KMS-11 (cell line): ENCODE measurements around the gene KRT74.

ENCODE experiments used
- H2AFZ ChIP-seq: fragments of 200-600 bp; sonication (generic); 2 replicates; pipeline ENCODE4 v1.6.1; 2016; ENCODE audit warnings: antibody characterized with exemption, mixed run types, low read depth
- H3K27ac ChIP-seq: fragments of 200-600 bp; sonication (generic); 2 replicates; pipeline ENCODE4 v1.6.1; 2016; ENCODE audit warnings: mild to moderate bottlenecking, mixed run types
- H3K27me3 ChIP-seq: fragments of 200-600 bp; sonication (generic); 2 replicates; pipeline ENCODE4 v1.6.1; 2017; ENCODE audit warnings: mild to moderate bottlenecking, low read depth, mixed run types, moderate library complexity; ENCODE audit not compliant: insufficient read depth
- H3K36me3 ChIP-seq: fragments of 200-600 bp; sonication (generic); 2 replicates; pipeline ENCODE4 v1.6.1; 2017; ENCODE audit warnings: mild to moderate bottlenecking, mixed run types; ENCODE audit not compliant: insufficient read depth
- H3K4me1 ChIP-seq: fragments of 200-600 bp; sonication (generic); 2 replicates; pipeline ENCODE4 v1.6.1; 2016; ENCODE audit warnings: mild to moderate bottlenecking, low read depth, mixed run types; ENCODE audit not compliant: poor library complexity, severe bottlenecking
- H3K4me2 ChIP-seq: fragments of 200-600 bp; sonication (generic); 2 replicates; pipeline ENCODE4 v1.7.0; 2016; ENCODE audit warnings: mild to moderate bottlenecking, mixed run types
- H3K4me3 ChIP-seq: fragments of 200-600 bp; sonication (generic); IDR thresholded peaks from 2 replicates; pipeline ENCODE4 v1.6.1; 2017; ENCODE audit warnings: low read depth, low read length, mixed read lengths; ENCODE audit not compliant: insufficient read depth
- H3K79me2 ChIP-seq: fragments of 200-600 bp; sonication (generic); 2 replicates; pipeline ENCODE4 v1.6.1; 2016; ENCODE audit warnings: low read depth, mixed run types; ENCODE audit not compliant: insufficient read depth
- H3K9ac ChIP-seq: fragments of 200-600 bp; sonication (generic); 2 replicates; pipeline ENCODE4 v1.6.1; 2016; ENCODE audit warnings: mild to moderate bottlenecking, mixed run types
- H4K20me1 ChIP-seq: fragments of 200-600 bp; sonication (generic); 2 replicates; pipeline ENCODE4 v1.6.1; 2016; ENCODE audit warnings: mild to moderate bottlenecking, mixed run types; ENCODE audit not compliant: insufficient read depth
- TF ChIP-seq, protein P1 (sequence below): fragments of 200-600 bp; sonication (generic); conservative IDR thresholded peaks from 2 replicates; pipeline ENCODE4 v1.6.1; 2017; ENCODE audit warnings: low read depth, mild to moderate bottlenecking, antibody characterized with exemption, low read length, moderate library complexity, mixed read lengths

Gene KRT74

DNA sequence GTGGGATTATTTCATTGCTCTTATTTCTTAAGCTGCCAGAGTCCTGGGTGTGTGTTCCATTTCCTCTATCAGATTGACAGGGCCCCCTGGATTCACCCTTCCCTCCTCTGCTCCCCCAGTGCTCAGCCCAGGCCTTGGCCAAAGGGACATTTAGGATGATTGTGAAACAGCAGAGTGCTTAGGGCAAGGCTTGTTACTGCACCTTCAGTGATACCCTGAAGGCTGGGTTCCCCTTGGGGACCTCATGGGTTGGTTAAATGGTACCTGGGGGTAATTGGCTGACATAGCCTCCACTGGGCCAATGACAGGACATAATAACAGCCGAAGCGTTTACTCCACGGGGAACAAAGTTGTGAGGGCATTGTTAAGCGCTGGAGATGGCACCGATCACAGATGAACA, 28.9 kb upstream of the KRT74 start:
- TF ChIP-seq, protein P1, sequence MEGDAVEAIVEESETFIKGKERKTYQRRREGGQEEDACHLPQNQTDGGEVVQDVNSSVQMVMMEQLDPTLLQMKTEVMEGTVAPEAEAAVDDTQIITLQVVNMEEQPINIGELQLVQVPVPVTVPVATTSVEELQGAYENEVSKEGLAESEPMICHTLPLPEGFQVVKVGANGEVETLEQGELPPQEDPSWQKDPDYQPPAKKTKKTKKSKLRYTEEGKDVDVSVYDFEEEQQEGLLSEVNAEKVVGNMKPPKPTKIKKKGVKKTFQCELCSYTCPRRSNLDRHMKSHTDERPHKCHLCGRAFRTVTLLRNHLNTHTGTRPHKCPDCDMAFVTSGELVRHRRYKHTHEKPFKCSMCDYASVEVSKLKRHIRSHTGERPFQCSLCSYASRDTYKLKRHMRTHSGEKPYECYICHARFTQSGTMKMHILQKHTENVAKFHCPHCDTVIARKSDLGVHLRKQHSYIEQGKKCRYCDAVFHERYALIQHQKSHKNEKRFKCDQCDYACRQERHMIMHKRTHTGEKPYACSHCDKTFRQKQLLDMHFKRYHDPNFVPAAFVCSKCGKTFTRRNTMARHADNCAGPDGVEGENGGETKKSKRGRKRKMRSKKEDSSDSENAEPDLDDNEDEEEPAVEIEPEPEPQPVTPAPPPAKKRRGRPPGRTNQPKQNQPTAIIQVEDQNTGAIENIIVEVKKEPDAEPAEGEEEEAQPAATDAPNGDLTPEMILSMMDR, result no peak
- Histone ChIP-seq H3K9ac (no peak overlapping the region), H4K20me1 (no peaks in the 10 kb centered on the region), H3K27me3 (peaks cover 9% of the 10 kb centered on the region; the same call in 1 of the 2 replicates), H3K79me2 (no peaks in the 10 kb centered on the region), H3K4me1 (no peaks in the 10 kb centered on the region), H3K36me3 (no peaks in the 10 kb centered on the region), H3K27ac (no peak overlapping the region), H3K4me2 (no peak overlapping the region), H3K4me3 (no peak overlapping the region), H2AFZ (no peak overlapping the region)

DNA sequence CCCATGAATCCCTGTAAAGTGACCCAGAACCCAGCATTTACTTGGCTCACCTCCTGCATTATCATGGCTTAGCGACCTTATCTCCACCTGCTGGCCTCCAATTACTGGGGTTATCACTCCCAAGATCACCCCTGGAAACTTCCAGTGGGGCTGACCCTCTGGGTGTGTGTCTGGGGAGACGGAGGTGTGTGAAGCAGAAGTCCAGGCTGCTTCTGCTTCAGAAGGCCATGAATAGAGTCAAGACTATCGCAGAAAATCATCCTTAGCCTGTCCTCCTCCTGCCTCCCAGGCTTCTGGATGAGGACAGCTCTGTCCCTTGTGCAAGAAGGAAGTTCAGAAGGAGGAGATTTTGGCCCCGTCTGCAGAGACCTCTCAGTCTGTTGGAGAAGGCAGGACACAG, 28.0 kb upstream of the KRT74 start:
- Histone ChIP-seq H3K79me2 (no peaks in the 10 kb centered on the region), H3K36me3 (no peaks in the 10 kb centered on the region), H3K9ac (no peak overlapping the region), H3K4me3 (no peak overlapping the region), H3K4me2 (no peak overlapping the region), H3K27ac (no peak overlapping the region), H2AFZ (no peak overlapping the region), H3K27me3 (peaks cover 9% of the 10 kb centered on the region; the same call in 1 of the 2 replicates), H4K20me1 (no peaks in the 10 kb centered on the region), H3K4me1 (no peaks in the 10 kb centered on the region)
- TF ChIP-seq, protein P1, result no peak

DNA sequence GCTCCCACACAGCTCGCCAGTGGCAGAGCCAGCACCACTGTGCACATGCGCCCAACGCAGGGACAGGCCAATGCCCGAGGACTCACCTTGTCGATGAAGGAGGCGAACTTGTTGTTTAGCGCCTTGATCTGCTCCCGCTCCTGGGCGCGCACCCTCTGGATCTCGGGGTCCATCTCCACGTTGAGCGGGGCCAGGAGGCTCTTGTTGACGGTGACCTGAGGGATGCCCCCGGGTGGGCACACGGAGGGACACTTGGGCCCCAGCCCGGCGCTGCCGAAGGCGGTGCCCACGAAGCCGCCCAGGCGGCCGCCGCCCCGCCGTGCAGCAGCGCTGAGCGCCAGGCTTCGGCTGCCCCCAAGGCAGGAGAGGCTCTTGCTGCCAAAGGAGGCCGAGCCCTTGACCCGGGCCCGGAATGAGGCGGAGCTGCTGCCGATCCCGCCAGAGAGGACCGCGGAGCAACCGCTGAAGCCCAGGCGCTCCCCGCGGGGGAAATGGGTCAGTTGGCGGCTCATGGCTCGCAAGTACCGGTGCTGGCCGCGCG, 27.4 kb upstream of the KRT74 start, which contains the start of gene KRT72:
Gene KRT72 (minus strand): TSS at position 523 of the 541 bp plus-strand sequence. CDS start 11 bp downstream, at position 512.
- Histone ChIP-seq H3K4me3 (no peak within 1 kb of the TSS), H3K4me2 (no peak within 1 kb of the TSS), H3K79me2 (no peaks in the 10 kb centered on the region), H2AFZ (no peak within 1 kb of the TSS), H3K27me3 (peaks cover 9% of the 10 kb centered on the region; the same call in 1 of the 2 replicates), H3K9ac (no peak within 1 kb of the TSS), H4K20me1 (no peaks in the 10 kb centered on the region), H3K36me3 (no peaks in the 10 kb centered on the region), H3K27ac (no peak within 1 kb of the TSS), H3K4me1 (no peaks in the 10 kb centered on the region)
- TF ChIP-seq, protein P1, result no peak

DNA sequence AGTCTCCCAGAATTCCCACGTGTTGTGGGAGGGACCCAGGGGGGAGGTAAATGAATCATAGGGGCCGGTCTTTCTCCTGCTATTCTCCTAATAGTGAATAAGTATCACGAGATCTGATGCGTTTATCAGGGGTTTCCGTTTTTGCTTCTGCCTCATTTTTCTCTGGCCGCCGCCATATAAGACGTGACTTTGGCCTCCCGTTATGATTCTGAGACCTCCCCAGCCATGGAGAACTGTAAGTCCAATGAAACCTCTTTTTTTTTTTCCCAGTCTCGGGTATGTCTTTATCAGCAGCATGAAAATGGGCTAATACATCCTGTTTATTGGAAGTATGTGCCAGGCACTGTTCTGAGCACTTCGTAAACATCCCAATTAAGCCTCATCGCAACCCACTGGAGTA, 26.8 kb upstream of the KRT74 start:
- H4K20me1 ChIP-seq, result no peaks in the 10 kb centered on the region
- H3K27me3 ChIP-seq, result peaks cover 9% of the 10 kb centered on the region; the same call in 1 of the 2 replicates
- H2AFZ ChIP-seq, result no peak overlapping the region
- no peak overlapping the region for H3K4me2 ChIP-seq
- no peaks in the 10 kb centered on the region for H3K79me2 ChIP-seq
- TF ChIP-seq, protein P1, result no peak
- H3K9ac ChIP-seq, result no peak overlapping the region
- H3K36me3 ChIP-seq, result no peaks in the 10 kb centered on the region
- no peak overlapping the region for H3K4me3 ChIP-seq
- H3K27ac ChIP-seq, result no peak overlapping the region
- no peaks in the 10 kb centered on the region for H3K4me1 ChIP-seq
